HG03196 (cell line): ENCODE data around the gene ILF3.
"Not testable (repeated sequence)": the region's sequence is repeated elsewhere in the genome, so short reads cannot be mapped to it uniquely, and the experiment has no call there.

ENCODE experiments used
- ATAC-seq: cut with Tn5 transposase; IDR thresholded peaks from one replicate; pipeline ENCODE4 v1.9.1; 2021; ENCODE audit not compliant: unreplicated experiment

ILF3 gene

DNA sequence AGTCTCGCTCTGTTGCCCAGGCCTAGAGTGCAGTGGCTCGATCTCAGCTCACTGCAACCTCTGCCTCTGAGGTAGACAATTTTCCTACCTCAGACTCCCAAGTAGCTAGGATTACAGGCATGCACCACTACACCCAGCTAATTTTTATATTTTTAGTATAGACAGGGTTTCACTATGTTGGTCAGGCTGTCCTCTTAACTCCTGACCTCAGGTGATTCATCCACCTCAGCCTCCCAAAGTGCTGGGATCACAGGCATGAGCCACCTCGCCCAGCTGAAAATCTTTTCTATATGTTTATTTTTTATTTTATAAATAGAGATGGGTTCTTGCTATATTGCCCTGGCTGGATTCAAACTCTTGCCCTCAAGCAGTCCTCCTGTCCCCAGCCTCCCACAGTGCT, 17.8 kb downstream of the ILF3 start:
- not testable (repeated sequence) for ATAC-seq

- ATAC-seq = not testable (repeated sequence)
Measured at GRCh38 chr19:10675214-10675613, 21.1 kb downstream of the ILF3 start.

DNA sequence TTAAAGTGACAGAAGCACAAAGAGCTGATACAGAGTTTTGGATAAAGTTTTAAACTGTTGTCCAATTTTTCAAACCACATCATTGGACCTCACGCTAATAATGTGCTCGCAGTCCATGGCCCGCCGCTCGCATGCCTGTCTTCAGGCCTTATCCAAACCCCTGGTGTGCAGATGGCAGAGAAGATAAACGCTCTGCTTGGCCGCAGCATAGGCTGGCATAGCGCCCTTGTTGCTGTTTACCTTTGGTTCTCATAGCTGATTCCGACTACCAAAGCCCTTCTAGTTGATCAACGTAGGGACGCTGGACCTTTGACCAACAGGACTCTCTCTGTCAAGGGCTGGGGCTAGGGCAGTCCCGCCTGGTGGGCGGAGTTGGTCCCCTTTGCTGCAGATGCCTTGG, 23.6 kb downstream of the ILF3 start:
- ATAC-seq = no peak

DNA sequence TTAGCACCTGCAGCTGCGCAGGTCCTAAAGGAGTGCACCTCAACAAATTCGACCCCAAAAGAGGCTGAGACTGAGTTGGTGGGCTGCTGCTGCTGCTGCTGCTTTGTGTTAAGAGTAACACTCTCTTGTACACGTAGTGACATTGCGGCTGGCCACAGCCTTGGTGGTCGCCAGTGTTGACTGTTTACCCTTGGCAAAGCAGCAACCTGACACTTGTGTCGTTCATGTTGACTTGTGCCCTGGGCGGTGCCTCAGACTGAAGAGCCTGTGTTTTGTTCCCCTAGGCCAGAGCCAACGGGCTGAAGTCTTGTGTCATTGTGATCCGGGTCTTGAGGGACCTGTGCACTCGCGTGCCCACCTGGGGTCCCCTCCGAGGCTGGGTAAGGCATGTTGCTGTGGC, 24.7 kb downstream of the ILF3 start:
- no peak for ATAC-seq

- no peak for ATAC-seq
Measured at GRCh38 chr19:10679743-10680142, 25.6 kb downstream of the ILF3 start.

- ATAC-seq = no peak
Measured at GRCh38 chr19:10680545-10681135, 26.5 kb downstream of the ILF3 start.

DNA sequence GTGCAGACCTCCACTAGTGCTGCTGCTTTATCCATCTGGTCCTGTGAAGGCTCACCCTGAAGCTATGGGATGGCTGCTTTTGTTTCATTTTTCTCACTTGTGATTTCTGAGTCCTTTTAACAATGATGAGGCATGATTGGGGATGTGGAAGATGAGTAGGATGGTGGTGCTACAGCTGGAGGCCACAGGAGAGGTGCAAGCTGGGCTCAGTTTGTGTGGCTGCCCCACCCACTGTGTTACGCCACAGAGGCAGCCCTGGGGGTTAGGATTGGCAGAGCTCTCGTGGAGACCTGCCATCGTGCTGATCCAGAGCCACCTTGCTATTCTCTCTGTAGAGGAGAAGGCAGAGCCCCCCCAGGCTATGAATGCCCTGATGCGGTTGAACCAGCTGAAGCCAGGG, 27.5 kb downstream of the ILF3 start:
- no peak for ATAC-seq

- no peak for ATAC-seq
Measured at GRCh38 chr19:10682397-10683063, 28.4 kb downstream of the ILF3 start.

DNA sequence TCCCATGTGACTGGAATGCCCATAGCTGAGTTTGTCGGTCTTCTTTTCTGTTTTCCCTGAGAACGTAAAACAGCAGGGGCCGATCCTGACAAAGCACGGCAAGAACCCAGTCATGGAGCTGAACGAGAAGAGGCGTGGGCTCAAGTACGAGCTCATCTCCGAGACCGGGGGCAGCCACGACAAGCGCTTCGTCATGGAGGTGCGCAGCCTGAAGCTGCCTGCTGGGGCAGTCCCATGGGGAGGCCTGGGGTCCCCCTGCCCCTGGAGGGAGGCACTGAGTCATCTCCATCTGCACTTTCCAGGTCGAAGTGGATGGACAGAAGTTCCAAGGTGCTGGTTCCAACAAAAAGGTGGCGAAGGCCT, 28.9 kb downstream of the ILF3 start:
- no peak for ATAC-seq

DNA sequence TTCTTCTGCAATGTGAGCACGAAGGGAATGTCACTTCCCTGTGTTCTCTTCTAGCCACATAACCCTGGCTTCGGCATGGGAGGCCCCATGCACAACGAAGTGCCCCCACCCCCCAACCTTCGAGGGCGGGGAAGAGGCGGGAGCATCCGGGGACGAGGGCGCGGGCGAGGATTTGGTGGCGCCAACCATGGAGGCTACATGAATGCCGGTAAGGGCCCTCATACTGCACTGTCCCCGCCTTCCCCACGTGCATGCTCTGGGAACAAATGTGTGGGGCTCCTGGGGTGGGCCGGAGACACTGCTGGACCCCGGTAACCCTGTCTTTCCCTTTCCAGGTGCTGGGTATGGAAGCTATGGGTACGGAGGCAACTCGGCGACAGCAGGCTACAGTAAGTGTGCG, 29.4 kb downstream of the ILF3 start:
- ATAC-seq = no peak

- ATAC-seq = no peak
Measured at GRCh38 chr19:10685210-10685609, 31.1 kb downstream of the ILF3 start.

GRCh38 chr19:10686193-10686592, 32.0 kb downstream of the ILF3 start:
- ATAC-seq = no peak

DNA sequence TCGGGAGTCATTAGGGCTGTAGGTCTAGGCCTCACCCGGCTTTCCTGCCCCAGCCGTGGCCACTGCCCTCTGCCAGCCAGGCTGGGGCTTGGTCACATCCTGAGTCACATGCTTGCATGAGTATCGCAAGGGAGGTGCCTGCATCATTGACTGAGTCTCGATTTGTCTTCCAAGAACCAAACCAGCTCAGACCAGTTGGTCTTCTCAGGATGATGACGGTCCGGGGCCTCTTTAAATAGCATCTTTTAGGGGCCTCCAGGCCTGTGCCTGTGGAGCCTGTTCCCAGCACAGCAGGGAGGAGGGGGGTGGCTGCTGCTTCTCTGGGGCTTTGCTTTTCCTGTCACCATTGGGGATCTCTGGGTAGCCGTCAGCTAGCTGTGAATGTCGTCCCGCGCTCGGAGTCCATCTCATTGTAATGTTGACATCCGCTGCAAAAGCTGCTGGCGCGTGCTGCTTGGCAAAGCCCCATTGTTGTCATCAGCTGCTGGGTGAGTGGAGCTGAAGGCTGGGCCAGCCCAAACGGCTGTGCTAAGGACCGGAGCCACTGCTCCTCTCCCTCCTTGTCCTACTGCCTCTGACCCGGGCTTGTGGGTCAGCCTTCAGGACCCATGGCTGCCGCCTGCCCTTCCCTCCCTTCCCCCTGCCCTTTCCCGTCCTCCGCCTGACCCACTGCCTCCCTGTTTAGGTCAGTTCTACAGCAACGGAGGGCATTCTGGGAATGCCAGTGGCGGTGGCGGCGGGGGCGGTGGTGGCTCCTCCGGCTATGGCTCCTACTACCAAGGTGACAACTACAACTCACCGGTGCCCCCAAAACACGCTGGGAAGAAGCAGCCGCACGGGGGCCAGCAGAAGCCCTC, 32.7 kb downstream of the ILF3 start:
- no peak for ATAC-seq

DNA sequence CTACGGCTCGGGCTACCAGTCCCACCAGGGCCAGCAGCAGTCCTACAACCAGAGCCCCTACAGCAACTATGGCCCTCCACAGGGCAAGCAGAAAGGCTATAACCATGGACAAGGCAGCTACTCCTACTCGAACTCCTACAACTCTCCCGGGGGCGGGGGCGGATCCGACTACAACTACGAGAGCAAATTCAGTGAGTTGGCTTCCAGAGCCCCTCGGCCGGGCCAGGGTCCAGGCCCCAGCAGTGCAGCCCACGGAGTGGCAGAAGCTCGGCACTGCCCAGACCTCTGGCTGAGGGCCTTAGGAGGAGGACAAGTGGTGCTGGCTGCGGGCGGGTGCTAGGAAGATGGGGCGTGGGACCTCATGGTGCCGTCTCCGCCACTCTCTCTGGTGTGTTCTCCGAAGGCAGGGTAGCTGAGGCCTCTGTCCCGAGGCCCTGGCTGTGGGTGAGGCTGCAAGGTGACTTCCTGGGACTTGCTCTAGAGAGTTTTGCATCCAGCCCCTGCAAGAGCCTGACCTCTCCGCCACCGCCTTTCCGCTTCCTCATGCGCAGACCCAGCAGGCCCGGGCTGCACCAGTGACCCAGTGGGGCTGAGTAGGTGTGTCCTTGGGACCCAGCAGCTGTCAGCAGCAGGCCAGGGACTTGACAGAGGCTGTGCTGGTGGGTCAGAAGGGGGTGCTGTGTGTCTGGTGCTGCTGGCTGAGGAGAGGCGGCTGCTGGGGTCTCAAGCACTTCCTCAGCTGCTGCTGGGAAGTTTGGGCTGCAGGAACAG, 33.6 kb downstream of the ILF3 start:
- no peak for ATAC-seq

DNA sequence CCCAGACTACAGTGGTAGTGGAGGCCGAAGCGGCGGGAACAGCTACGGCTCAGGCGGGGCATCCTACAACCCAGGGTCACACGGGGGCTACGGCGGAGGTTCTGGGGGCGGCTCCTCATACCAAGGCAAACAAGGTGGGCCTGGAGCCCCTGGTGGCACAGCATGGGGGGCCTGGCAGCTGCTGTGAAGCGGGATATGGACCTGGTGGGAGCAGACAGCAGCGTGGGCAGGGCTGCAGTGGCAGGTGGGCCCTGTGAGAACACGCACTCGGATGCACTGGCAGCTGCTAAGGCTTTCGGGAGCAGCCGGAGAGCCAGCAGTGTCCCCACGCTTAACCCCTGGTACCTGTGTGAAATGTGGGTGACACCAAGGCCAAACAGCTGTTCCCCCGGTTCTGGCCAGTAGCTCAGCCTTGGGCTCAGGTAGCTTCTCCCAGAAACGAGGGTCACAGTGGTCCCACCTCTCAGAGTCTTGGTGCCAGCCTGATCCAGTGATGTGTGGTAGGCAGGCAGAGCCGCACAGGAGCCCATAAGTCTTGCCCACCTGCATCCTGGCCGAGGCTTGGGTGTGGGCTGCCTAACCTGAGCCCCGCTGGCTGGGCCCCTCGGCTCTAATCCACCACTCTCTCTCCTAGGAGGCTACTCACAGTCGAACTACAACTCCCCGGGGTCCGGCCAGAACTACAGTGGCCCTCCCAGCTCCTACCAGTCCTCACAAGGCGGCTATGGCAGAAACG, 34.6 kb downstream of the ILF3 start:
- ATAC-seq = no peak

DNA sequence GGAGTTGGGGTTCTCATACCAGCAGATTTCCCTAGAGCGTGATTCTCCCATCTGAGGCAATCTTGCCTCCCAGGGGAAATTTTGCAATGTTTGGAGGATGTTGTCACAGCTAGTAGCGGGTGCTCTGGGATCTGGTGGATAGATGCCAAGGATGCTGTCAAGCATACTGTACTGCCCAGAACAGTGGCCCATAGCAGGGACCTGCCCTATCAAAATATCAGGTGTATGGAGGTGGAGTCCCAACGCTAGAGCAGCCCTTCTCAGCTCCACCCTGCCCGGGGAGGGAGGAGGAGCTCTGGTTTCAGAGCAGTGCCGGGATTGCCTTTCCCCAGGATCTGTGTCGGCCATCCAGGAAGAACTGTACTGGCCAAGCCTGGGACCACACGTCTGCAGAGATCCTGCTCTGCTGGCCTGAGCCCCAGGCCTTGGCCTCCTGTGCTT, 36.2 kb downstream of the ILF3 start:
- ATAC-seq = no peak

DNA sequence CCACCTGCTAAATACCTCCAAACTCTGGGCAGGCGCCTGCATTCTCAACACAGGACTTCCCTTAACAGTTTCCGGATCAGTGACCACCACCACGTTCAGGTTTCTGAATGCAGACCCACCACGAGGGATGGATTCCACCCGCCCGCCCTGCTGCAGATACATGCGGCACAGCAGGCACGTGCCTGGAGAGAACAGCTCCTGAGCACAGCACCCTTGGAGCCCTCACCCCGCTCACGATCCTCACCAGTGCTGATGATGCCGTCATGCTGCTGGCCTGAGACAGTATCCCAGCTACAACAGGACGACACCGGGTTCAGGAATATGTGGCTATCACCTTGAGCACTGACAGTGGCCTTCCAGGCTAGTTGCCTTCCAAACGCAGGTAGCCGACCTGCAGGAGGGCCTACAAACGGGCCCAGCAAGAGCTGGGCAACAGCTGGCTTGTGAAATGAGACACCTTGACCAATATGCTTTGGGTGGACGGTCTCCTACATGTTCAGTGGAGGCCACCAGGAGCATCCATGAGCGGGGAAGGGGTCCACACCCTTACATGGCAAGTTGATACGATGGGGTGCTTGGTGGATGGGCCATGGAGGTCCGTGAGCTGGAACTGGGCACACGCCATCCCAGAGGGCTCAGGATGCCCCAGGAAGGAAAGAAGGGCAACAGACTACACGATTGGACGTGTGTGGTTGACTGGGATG, 37.2 kb downstream of the ILF3 start:
- no peak for ATAC-seq

DNA sequence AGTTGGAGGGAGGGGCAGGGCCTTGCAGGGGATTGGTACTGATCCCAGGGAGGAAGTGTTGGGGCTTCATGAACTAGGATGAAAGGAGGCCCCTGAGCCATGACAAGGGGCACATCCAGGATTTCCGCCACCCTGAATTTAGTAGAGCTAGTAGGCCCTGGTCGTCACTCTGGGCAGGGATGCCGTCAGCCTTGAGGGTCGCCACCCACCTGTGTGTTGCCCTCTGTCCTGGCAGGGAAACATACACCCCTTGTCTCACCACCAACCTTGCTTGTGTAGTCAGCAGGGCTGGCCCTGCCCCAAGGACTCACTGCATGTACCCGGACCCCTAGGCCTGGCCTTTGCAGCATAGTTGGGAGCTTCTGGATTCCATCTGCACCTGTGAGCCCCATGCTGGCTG, 37.7 kb downstream of the ILF3 start:
- no peak for ATAC-seq

DNA sequence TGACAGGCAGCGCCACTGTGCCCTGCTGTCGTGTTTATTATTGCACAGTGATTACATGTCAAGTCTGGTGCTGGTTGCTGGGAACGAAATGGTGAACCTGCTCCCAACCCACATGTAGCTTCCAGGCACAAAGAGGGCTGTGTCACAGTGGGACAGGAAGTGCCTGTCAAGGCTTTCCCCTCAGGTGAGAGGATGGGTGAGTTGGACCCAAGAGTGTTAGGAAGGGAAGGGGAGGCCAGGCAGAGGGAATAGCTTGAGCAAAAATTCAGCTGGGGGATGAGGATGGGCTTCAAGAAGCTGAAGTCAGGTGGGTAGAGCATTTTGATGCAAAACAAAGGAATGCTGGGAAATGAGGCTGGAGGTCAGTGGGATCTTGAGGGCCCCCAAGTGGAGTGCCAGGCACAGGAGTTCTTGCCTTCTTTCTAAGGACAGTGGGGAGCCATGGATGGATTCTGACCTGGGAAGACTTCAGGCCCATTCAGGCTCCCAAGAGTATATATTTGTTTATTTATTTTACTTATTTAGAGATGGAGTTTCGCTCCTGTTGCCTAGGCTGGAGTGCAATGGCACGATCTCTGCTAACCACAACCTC, 38.6 kb downstream of the ILF3 start:
- no peak for ATAC-seq
